ENCODE data around the gene BRD8. TPM values are rescaled to one million over a fixed set of nuclear protein-coding genes. Genes with fewer than 3 reads are reported as not detected.
"Not testable (repeated sequence)": the region's sequence is repeated elsewhere in the genome, so short reads cannot be mapped to it uniquely, and the experiment has no call there.

BRD8 gene
- total RNA-seq, 2 donors from 2014 or later = 34.7 to 71.7 TPM

- Histone ChIP-seq H3K9me3 (no peaks in the 10 kb centered on the region), H3K27ac (no peak overlapping the region), H3K4me1 (ENCODE audit: control insufficient read depth in 1 of 2, low read depth in 2 of 2) (no peaks in the 10 kb centered on the region), H3K4me3 (no peak overlapping the region), H3K36me3 (no peaks in the 10 kb centered on the region), H3K27me3 (replicated peaks; ENCODE audit: insufficient read depth) (no peaks in the 10 kb centered on the region)
- TF ChIP-seq CTCF (IDR thresholded peaks at IDR 0.05) = no peak
- ATAC-seq (ENCODE audit: insufficient number of reproducible peaks, low FRiP score, low read depth) (no peak), DNase-seq (ENCODE audit: low spot score) (no peak)
These were observed 29.6 kb downstream of the BRD8 start for GRCh38 chr5:138148811-138149210.

GRCh38 chr5:138143578-138143977 is 34.9 kb downstream of the BRD8 start:
- DNase-seq (ENCODE audit: low spot score); H3K27ac ChIP-seq; H3K36me3 ChIP-seq; H3K9me3 ChIP-seq; H3K4me3 ChIP-seq; H3K4me1 ChIP-seq (ENCODE audit: control insufficient read depth in 1 of 2, low read depth in 2 of 2); H3K27me3 ChIP-seq (replicated peaks; ENCODE audit: insufficient read depth); ATAC-seq (ENCODE audit: insufficient number of reproducible peaks, low FRiP score, low read depth): not testable (repeated sequence)

GRCh38 chr5:138141734-138142133 is 36.7 kb downstream of the BRD8 start:
- Histone ChIP-seq H3K36me3 (no peaks in the 10 kb centered on the region), H3K9me3 (no peaks in the 10 kb centered on the region), H3K4me1 (ENCODE audit: control insufficient read depth in 1 of 2, low read depth in 2 of 2) (peaks cover 2 to 4% of the 10 kb centered on the region in 2 donors), H3K27ac (no peak overlapping the region), H3K4me3 (no peak overlapping the region), H3K27me3 (replicated peaks; ENCODE audit: insufficient read depth) (no peaks in the 10 kb centered on the region)
- DNase-seq (ENCODE audit: low spot score) (no peak), ATAC-seq (ENCODE audit: insufficient number of reproducible peaks, low FRiP score, low read depth) (no peak)
- TF ChIP-seq CTCF (IDR thresholded peaks at IDR 0.05) = no peak

- Histone ChIP-seq H3K4me1 (ENCODE audit: control insufficient read depth in 1 of 2, low read depth in 2 of 2) (peaks cover 2 to 4% of the 10 kb centered on the region in 2 donors), H3K27me3 (replicated peaks; ENCODE audit: insufficient read depth) (no peaks in the 10 kb centered on the region), H3K9me3 (no peaks in the 10 kb centered on the region), H3K36me3 (no peaks in the 10 kb centered on the region), H3K27ac (no peak overlapping the region), H3K4me3 (no peak overlapping the region)
- no peak for DNase-seq (ENCODE audit: low spot score)
- ATAC-seq (ENCODE audit: insufficient number of reproducible peaks, low FRiP score, low read depth) = no peak
- TF ChIP-seq CTCF (IDR thresholded peaks at IDR 0.05) = no peak
These were observed 38.2 kb downstream of the BRD8 start for GRCh38 chr5:138140268-138140667.

- no peak for TF ChIP-seq CTCF (IDR thresholded peaks at IDR 0.05)
- Histone ChIP-seq H3K4me3 (peak overlapping the region; percentile 66), H3K27me3 (replicated peaks; ENCODE audit: insufficient read depth) (no peaks in the 10 kb centered on the region), H3K9me3 (no peaks in the 10 kb centered on the region), H3K4me1 (ENCODE audit: control insufficient read depth in 1 of 2, low read depth in 2 of 2) (peaks cover 2 to 4% of the 10 kb centered on the region in 2 donors), H3K36me3 (no peaks in the 10 kb centered on the region), H3K27ac (no peak overlapping the region)
- ATAC-seq (ENCODE audit: insufficient number of reproducible peaks, low FRiP score, low read depth) (no peak), DNase-seq (ENCODE audit: low spot score) (no peak)
These were observed 38.7 kb downstream of the BRD8 start for GRCh38 chr5:138139781-138140090.

GRCh38 chr5:138138949-138139780 is 39.3 kb downstream of the BRD8 start, which contains the start of gene NME5:
TSS of gene NME5 (minus strand) at chr5:138139428. CDS start at chr5:138138780, 648 bp downstream.
- no peaks in the 10 kb centered on the region for H3K27me3 ChIP-seq (replicated peaks; ENCODE audit: insufficient read depth)
- no peaks in the 10 kb centered on the region for H3K36me3 ChIP-seq
- no peak for DNase-seq (ENCODE audit: low spot score)
- no peak for ATAC-seq (ENCODE audit: insufficient number of reproducible peaks, low FRiP score, low read depth)
- H3K4me1 ChIP-seq (ENCODE audit: control insufficient read depth in 1 of 2, low read depth in 2 of 2) = peaks cover 2 to 4% of the 10 kb centered on the region in 2 donors
- H3K9me3 ChIP-seq = no peaks in the 10 kb centered on the region
- H3K27ac ChIP-seq = no peak within 1 kb of the TSS
- no peak for TF ChIP-seq CTCF (IDR thresholded peaks at IDR 0.05)
- peak within 1 kb of the TSS; percentile 66 for H3K4me3 ChIP-seq

All from thoracic aorta (tissue), 2 donors.